Epithelial cell of esophagus (primary cell): ENCODE measurements around the gene MT1F.

Source experiments
- DNase-seq: peaks from one replicate; pipeline ENCODE4 v3.0.0; 2010; ENCODE audit warnings: low read depth
- H3K4me3 ChIP-seq: 2 replicates; pipeline ENCODE4 v1.5.1; 2011; ENCODE audit warnings: mild to moderate bottlenecking, low read length, control low read depth
- CTCF ChIP-seq: IDR thresholded peaks from 2 replicates; pipeline ENCODE4 v1.5.1; 2011; ENCODE audit warnings: low read depth, mild to moderate bottlenecking, low read length, control low read depth, inconsistent platforms; ENCODE audit not compliant: insufficient read depth; ENCODE audit errors: missing control alignments

Gene MT1F

GRCh38 chr16:56637814-56638750, 19.7 kb upstream of the MT1F start, which contains the start of gene MT1A:
Gene MT1A, plus strand, starts transcription at chr16:56638666. Its CDS starts 73 bp downstream, at chr16:56638739.
- H3K4me3 ChIP-seq, result peak within 1 kb of the TSS; percentile 25
- no peak for TF ChIP-seq CTCF
- no peak for DNase-seq

GRCh38 chr16:56639045-56639444, 18.7 kb upstream of the MT1F start:
- DNase-seq, result no peak
- no peak overlapping the region for H3K4me3 ChIP-seq
- no peak for TF ChIP-seq CTCF

- DNase-seq, result no peak
- TF ChIP-seq CTCF, result no peak
- H3K4me3 ChIP-seq, result no peak overlapping the region
Measured at GRCh38 chr16:56640076-56640475, 17.7 kb upstream of the MT1F start.

GRCh38 chr16:56641166-56641565, 16.6 kb upstream of the MT1F start:
- no peak for TF ChIP-seq CTCF
- H3K4me3 ChIP-seq, result no peak overlapping the region
- DNase-seq, result no peak

GRCh38 chr16:56643080-56643778, 14.5 kb upstream of the MT1F start:
- peak; percentile 34 for TF ChIP-seq CTCF
- no peak overlapping the region for H3K4me3 ChIP-seq
- DNase-seq, result peak; percentile 66

DNA sequence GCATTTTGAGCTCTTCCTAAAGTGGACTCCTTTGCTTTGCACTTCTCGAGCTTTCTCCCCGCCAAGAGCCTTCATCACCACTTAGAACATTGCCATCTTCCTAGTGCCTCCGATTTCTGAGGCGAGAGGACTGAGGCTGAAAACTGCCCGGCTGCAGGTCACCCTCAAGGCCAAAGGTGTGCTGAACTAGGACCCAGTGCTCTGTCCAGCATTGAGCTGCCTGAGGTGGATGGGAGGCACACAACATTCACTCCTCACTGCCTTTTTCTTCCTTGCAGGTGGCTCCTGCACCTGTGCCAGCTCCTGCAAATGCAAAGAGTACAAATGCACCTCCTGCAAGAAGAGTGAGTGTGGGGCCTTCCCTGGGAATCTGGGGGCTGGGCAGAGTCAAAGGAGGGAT, 13.9 kb upstream of the MT1F start:
- DNase-seq, result no peak
- TF ChIP-seq CTCF, result no peak
- H3K4me3 ChIP-seq, result no peak overlapping the region
